Measurements from ENCODE around the gene VAV3. TPM values are rescaled to one million over a fixed set of nuclear protein-coding genes. Genes with fewer than 3 reads are reported as not detected.

VAV3 gene
- total RNA-seq, 4 donors from 2014 or later = 0.33 to 12.1 (median 0.47) TPM

- no peaks in the 10 kb centered on the region for H3K36me3 ChIP-seq
- in situ Hi-C loops (cut with MboI; ENCODE audit: low sequenced_read_pairs in 4 of 4) = loop anchor here in 2 of 4 donors (25.0 kb wide), 1 partner anchor 259 kb away; no protein-coding TSS in a partner anchor
- no peak for TF ChIP-seq CTCF (IDR thresholded peaks at IDR 0.05 in 4 of 5, conservative IDR thresholded peaks at IDR 0.05 in 1 of 5)
- no peak for TF ChIP-seq POLR2A (IDR thresholded peaks at IDR 0.05)
These were observed 418.4 kb downstream of the VAV3 start for GRCh38 chr1:107546576-107546975.

GRCh38 chr1:107545879-107546278, 419.1 kb downstream of the VAV3 start:
- no peaks in the 10 kb centered on the region for H3K27me3 ChIP-seq
- in situ Hi-C loops (cut with MboI; ENCODE audit: low sequenced_read_pairs in 4 of 4) (loop anchor here in 2 of 4 donors (25.0 kb wide), 1 partner anchor 259 kb away; no protein-coding TSS in a partner anchor), intact Hi-C loops (cut with DNase I; ENCODE audit: low total_unique reads) (no loop called here)
- no peak for ATAC-seq
- H3K4me1 ChIP-seq = no peaks in the 10 kb centered on the region
- TF ChIP-seq POLR2A (IDR thresholded peaks at IDR 0.05) (no peak), CTCF (IDR thresholded peaks at IDR 0.05 in 4 of 5, conservative IDR thresholded peaks at IDR 0.05 in 1 of 5) (no peak)
- DNase-seq = no peak
- H3K4me3 ChIP-seq = no peak overlapping the region
- no peak overlapping the region for H3K27ac ChIP-seq
- no peaks in the 10 kb centered on the region for H3K36me3 ChIP-seq
- H3K9me3 ChIP-seq = no peaks in the 10 kb centered on the region

More at GRCh38 chr1:107546576-107546975, 418.4 kb downstream of the VAV3 start:
- H3K27ac ChIP-seq = no peak overlapping the region
- no peaks in the 10 kb centered on the region for H3K4me1 ChIP-seq
- no peak for ATAC-seq
- intact Hi-C loops (cut with DNase I; ENCODE audit: low total_unique reads) = no loop called here
- H3K9me3 ChIP-seq = no peaks in the 10 kb centered on the region
- no peaks in the 10 kb centered on the region for H3K27me3 ChIP-seq
- H3K4me3 ChIP-seq = no peak overlapping the region
- DNase-seq = no peak

GRCh38 chr1:107545056-107545577, 419.9 kb downstream of the VAV3 start:
- Histone ChIP-seq H3K27ac (no peak overlapping the region), H3K36me3 (no peaks in the 10 kb centered on the region), H3K4me1 (no peaks in the 10 kb centered on the region), H3K4me3 (no peak overlapping the region), H3K9me3 (no peaks in the 10 kb centered on the region), H3K27me3 (no peaks in the 10 kb centered on the region)
- intact Hi-C loops (cut with DNase I; ENCODE audit: low total_unique reads) (no loop called here), in situ Hi-C loops (cut with MboI; ENCODE audit: low sequenced_read_pairs in 4 of 4) (loop anchor here in 2 of 4 donors (25.0 kb wide), 1 partner anchor 258 kb away; no protein-coding TSS in a partner anchor)
- ATAC-seq (no peak), DNase-seq (no peak)
- TF ChIP-seq POLR2A (IDR thresholded peaks at IDR 0.05) (no peak), CTCF (IDR thresholded peaks at IDR 0.05 in 4 of 5, conservative IDR thresholded peaks at IDR 0.05 in 1 of 5) (no peak)

GRCh38 chr1:107544285-107544684, 420.7 kb downstream of the VAV3 start:
- in situ Hi-C loops (cut with MboI; ENCODE audit: low sequenced_read_pairs in 4 of 4) = loop anchor here in 2 of 4 donors (25.0 kb wide), 1 partner anchor 257 kb away; no protein-coding TSS in a partner anchor
- intact Hi-C loops (cut with DNase I; ENCODE audit: low total_unique reads) = no loop called here

More at GRCh38 chr1:107544285-107544684, 420.7 kb downstream of the VAV3 start:
- no peaks in the 10 kb centered on the region for H3K4me1 ChIP-seq
- H3K36me3 ChIP-seq = no peaks in the 10 kb centered on the region
- ATAC-seq (no peak), DNase-seq (no peak)
- H3K4me3 ChIP-seq = no peak overlapping the region
- H3K27me3 ChIP-seq = no peaks in the 10 kb centered on the region
- H3K27ac ChIP-seq = no peak overlapping the region
- H3K9me3 ChIP-seq = no peaks in the 10 kb centered on the region
- TF ChIP-seq POLR2A (IDR thresholded peaks at IDR 0.05) (no peak), CTCF (IDR thresholded peaks at IDR 0.05 in 4 of 5, conservative IDR thresholded peaks at IDR 0.05 in 1 of 5) (no peak)

All from gastrocnemius medialis (tissue), 4 donors.